HEK293 (cell line): ENCODE data around the gene LIN52.

Experiments used
- CTCF ChIA-PET: fragments of 350-600 bp; formaldehyde crosslinking; extraction: SDS; loops from one replicate; lab custom pipeline; 2021; ENCODE audit warnings: antibody characterized with exemption; lab: Yijun Ruan, JAX
- POLR2A ChIA-PET: fragments of 300-600 bp; formaldehyde crosslinking; extraction: SDS; loops from one replicate; lab custom pipeline; 2020; ENCODE audit warnings: antibody characterized with exemption, inconsistent platforms; lab: Yijun Ruan, JAX
- H3K27ac ChIP-seq: fragments of 200-500 bp; sonication (Bioruptor generic); 2 replicates; pipeline ENCODE4 v1.5.1; 2014; ENCODE audit warnings: low read depth, low read length, control low read depth, inconsistent platforms; ENCODE audit errors: extremely low read depth
- H3K36me3 ChIP-seq, 2 experiments: fragments of 200-500 bp in 1 of 2; sonication (Bioruptor generic) in 1 of 2; 1 replicate in 1 of 2; 2 replicates in 1 of 2; pipeline ENCODE4 v1.5.1; 2014 to 2017; ENCODE audit warnings: inconsistent platforms in 2 of 2, low read length in 2 of 2; ENCODE audit not compliant: control insufficient read depth in 2 of 2, insufficient read depth in 1 of 2
- H3K4me1 ChIP-seq: fragments of 200-500 bp; sonication (Bioruptor generic); 2 replicates; pipeline ENCODE4 v1.5.1; 2014; ENCODE audit warnings: mild to moderate bottlenecking, low read length, inconsistent platforms; ENCODE audit not compliant: control insufficient read depth, insufficient read depth
- H3K4me3 ChIP-seq: 2 replicates; pipeline ENCODE4 v1.5.1; 2011; ENCODE audit warnings: low read depth, mild to moderate bottlenecking, control low read depth, low read length, moderate library complexity
- H3K9me3 ChIP-seq: fragments of 200-500 bp; sonication (Bioruptor generic); 2 replicates; pipeline ENCODE4 v1.5.1; 2014; ENCODE audit warnings: low read depth, low read length, inconsistent platforms; ENCODE audit not compliant: control insufficient read depth, insufficient read depth
- KLF9 ChIP-seq: fragments of 450-650 bp; formaldehyde crosslinking; IDR thresholded peaks from 2 replicates; pipeline ENCODE4 v1.5.1; 2016; ENCODE audit warnings: missing biosample characterization, missing genetic modification characterization, low read depth
- PATZ1 ChIP-seq: fragments of 450-650 bp; formaldehyde crosslinking; IDR thresholded peaks from 2 replicates; pipeline ENCODE4 v1.5.1; 2016; ENCODE audit warnings: missing biosample characterization, missing genetic modification characterization
- TCF7L2 ChIP-seq: IDR thresholded peaks from 2 replicates; pipeline ENCODE4 v1.6.1; 2011; ENCODE audit warnings: low read depth, mild to moderate bottlenecking, inconsistent platforms, low read length, moderate library complexity, borderline replicate concordance
- WT1 ChIP-seq: fragments of 450-650 bp; formaldehyde crosslinking; IDR thresholded peaks from 2 replicates; pipeline ENCODE4 v1.5.1; 2016; ENCODE audit warnings: missing biosample characterization, missing genetic modification characterization
- ZBTB26 ChIP-seq: fragments of 450-650 bp; formaldehyde crosslinking; optimal IDR thresholded peaks from 2 replicates; pipeline ENCODE3; 2016; ENCODE audit warnings: missing biosample characterization, mild to moderate bottlenecking, missing genetic modification characterization
- ZBTB44 ChIP-seq: fragments of 450-650 bp; IDR thresholded peaks from 2 replicates; pipeline ENCODE4 v1.5.1; 2018; ENCODE audit warnings: missing biosample characterization, mild to moderate bottlenecking, missing genetic modification characterization
- ZNF140 ChIP-seq: fragments of 450-650 bp; formaldehyde crosslinking; IDR thresholded peaks from 2 replicates; pipeline ENCODE4 v1.5.1; 2016; ENCODE audit warnings: missing biosample characterization, missing genetic modification characterization
- ZNF19 ChIP-seq: fragments of 450-650 bp; formaldehyde crosslinking; IDR thresholded peaks from 2 replicates; pipeline ENCODE4; 2016; ENCODE audit warnings: missing biosample characterization, missing genetic modification characterization, low read depth
- ZNF214 ChIP-seq: fragments of 450-650 bp; formaldehyde crosslinking; IDR thresholded peaks from 2 replicates; pipeline ENCODE4 v1.5.1; 2017; ENCODE audit warnings: missing biosample characterization, mild to moderate bottlenecking, missing genetic modification characterization, borderline replicate concordance
- ZNF239 ChIP-seq: fragments of 450-650 bp; formaldehyde crosslinking; IDR thresholded peaks from 2 replicates; pipeline ENCODE4 v1.5.1; 2016; ENCODE audit warnings: missing biosample characterization, missing genetic modification characterization
- ZNF24 ChIP-seq: fragments of 450-650 bp; formaldehyde crosslinking; IDR thresholded peaks from 2 replicates; pipeline ENCODE4 v1.5.1; 2016; ENCODE audit warnings: missing biosample characterization, missing genetic modification characterization
- ZNF292 ChIP-seq: fragments of 450-650 bp; formaldehyde crosslinking; IDR thresholded peaks from 2 replicates; pipeline ENCODE4 v1.5.1; 2016; ENCODE audit warnings: low read depth, missing biosample characterization, missing genetic modification characterization, borderline replicate concordance
- ZNF324 ChIP-seq: fragments of 450-650 bp; formaldehyde crosslinking; IDR thresholded peaks from 2 replicates; pipeline ENCODE4 v1.5.1; 2016; ENCODE audit warnings: missing biosample characterization, missing genetic modification characterization
- ZNF341 ChIP-seq: fragments of 450-650 bp; formaldehyde crosslinking; IDR thresholded peaks from 2 replicates; pipeline ENCODE4; 2016; ENCODE audit warnings: low read depth, missing biosample characterization, missing genetic modification characterization
- ZNF416 ChIP-seq: fragments of 450-650 bp; formaldehyde crosslinking; IDR thresholded peaks from 2 replicates; pipeline ENCODE4 v1.5.1; 2016; ENCODE audit warnings: missing biosample characterization, missing genetic modification characterization
- ZNF449 ChIP-seq: fragments of 450-650 bp; formaldehyde crosslinking; IDR thresholded peaks from 2 replicates; pipeline ENCODE4 v1.5.1; 2017; ENCODE audit warnings: missing biosample characterization, mild to moderate bottlenecking, missing genetic modification characterization, moderate library complexity
- ZNF510 ChIP-seq: fragments of 450-650 bp; formaldehyde crosslinking; IDR thresholded peaks from 2 replicates; pipeline ENCODE4 v1.5.1; 2018; ENCODE audit warnings: mild to moderate bottlenecking, missing genetic modification characterization, missing biosample characterization; ENCODE audit not compliant: insufficient replicate concordance
- ZNF513 ChIP-seq: fragments of 450-650 bp; IDR thresholded peaks from 2 replicates; pipeline ENCODE4 v1.5.1; 2018; ENCODE audit warnings: missing biosample characterization, missing genetic modification characterization
- ZNF571 ChIP-seq: fragments of 450-650 bp; formaldehyde crosslinking; IDR thresholded peaks from 2 replicates; pipeline ENCODE4 v1.5.0; 2017; ENCODE audit warnings: missing biosample characterization, missing genetic modification characterization
- ZNF692 ChIP-seq: fragments of 450-650 bp; formaldehyde crosslinking; IDR thresholded peaks from 2 replicates; pipeline ENCODE4 v1.5.1; 2016; ENCODE audit warnings: missing biosample characterization, missing genetic modification characterization
- ZSCAN18 ChIP-seq: fragments of 450-650 bp; formaldehyde crosslinking; IDR thresholded peaks from 2 replicates; pipeline ENCODE4 v1.5.1; 2016; ENCODE audit warnings: missing biosample characterization, missing genetic modification characterization

LIN52 gene

GRCh38 chr14:74105381-74105780 lies 20.6 kb downstream of the LIN52 start:
- TF ChIP-seq ZNF239, result no peak
- TF ChIP-seq ZNF571, result no peak
- no peak for TF ChIP-seq ZBTB44 (tag by site-specific recombination)
- TF ChIP-seq ZNF19 (tag by site-specific recombination), result no peak
- TF ChIP-seq ZNF510 (tag by site-specific recombination), result no peak
- no peak for TF ChIP-seq KLF9 (tag by site-specific recombination)
- no peak for TF ChIP-seq ZSCAN18
- TF ChIP-seq ZNF140 (tag by site-specific recombination), result no peak
- no peak for TF ChIP-seq ZNF341
- TF ChIP-seq TCF7L2, result no peak
- ChIA-PET CTCF (interaction anchor here (0.6 to 0.9 kb wide), 3 partner anchors 12 to 146 kb away, joined by 3 to 6 read pairs (median 4); no protein-coding TSS in a partner anchor), POLR2A (interaction anchor here (0.7 kb wide), 1 partner anchor 453 kb away, joined by 3 read pairs; no protein-coding TSS in a partner anchor)

GRCh38 chr14:74109369-74109768 lies 24.6 kb downstream of the LIN52 start:
- CTCF ChIA-PET, result interaction anchor here (0.6 to 6.3 kb wide), 4 partner anchors 142 to 415 kb away, joined by 3 to 71 read pairs (median 4); no protein-coding TSS in a partner anchor
- TF ChIP-seq ZBTB26 (tag by site-specific recombination) (no peak), PATZ1 (tag by site-specific recombination) (no peak), ZNF416 (no peak), ZNF24 (tag by site-specific recombination) (no peak), WT1 (no peak), ZNF692 (tag by site-specific recombination) (no peak), ZNF292 (tag by site-specific recombination) (no peak), ZNF513 (tag by site-specific recombination) (no peak), ZNF449 (tag by site-specific recombination) (no peak), ZNF324 (tag by site-specific recombination) (no peak), ZNF214 (tag by site-specific recombination) (no peak)
- no peak overlapping the region for H3K27ac ChIP-seq
- POLR2A ChIA-PET, result no interaction called here
- no peaks in the 10 kb centered on the region for H3K9me3 ChIP-seq
- H3K4me3 ChIP-seq, result no peak overlapping the region
- H3K36me3 ChIP-seq, result peaks cover 6 to 25% of the 10 kb centered on the region in 2 experiments
- no peaks in the 10 kb centered on the region for H3K4me1 ChIP-seq

More at GRCh38 chr14:74105381-74105780, 20.6 kb downstream of the LIN52 start:
- Histone ChIP-seq H3K9me3 (no peaks in the 10 kb centered on the region), H3K36me3 (peaks cover 10 to 36% of the 10 kb centered on the region in 2 experiments), H3K4me3 (no peak overlapping the region), H3K4me1 (no peaks in the 10 kb centered on the region), H3K27ac (no peak overlapping the region)
